ENCODE results near the gene RMDN2. TPM values are rescaled to one million over a fixed set of nuclear protein-coding genes. Genes with fewer than 3 reads are reported as not detected.
"Not testable (repeated sequence)": the region's sequence is repeated elsewhere in the genome, so short reads cannot be mapped to it uniquely, and the experiment has no call there.

Gene RMDN2
- total RNA-seq, 1 experiment from 2014 or later = 5.4 TPM

- DNase-seq = no peak
- H3K36me3 ChIP-seq = no peaks in the 10 kb centered on the region
- H3K27me3 ChIP-seq = no peaks in the 10 kb centered on the region
- H3K9me3 ChIP-seq = no peaks in the 10 kb centered on the region
- no peak overlapping the region for H3K4me3 ChIP-seq
These were observed 72.5 kb downstream of the RMDN2 start for GRCh38 chr2:37997629-37998028.

- DNase-seq = no peak
- no peaks in the 10 kb centered on the region for H3K36me3 ChIP-seq
- H3K27me3 ChIP-seq = no peaks in the 10 kb centered on the region
- no peaks in the 10 kb centered on the region for H3K9me3 ChIP-seq
- H3K4me3 ChIP-seq = no peak overlapping the region
These were observed 75.6 kb downstream of the RMDN2 start for GRCh38 chr2:38000485-38001222.

GRCh38 chr2:38010187-38010586 is 85.1 kb downstream of the RMDN2 start:
- not testable (repeated sequence) for DNase-seq, H3K27me3 ChIP-seq

GRCh38 chr2:38010995-38011394 is 85.9 kb downstream of the RMDN2 start:
- no peaks in the 10 kb centered on the region for H3K27me3 ChIP-seq
- DNase-seq = no peak
- H3K36me3 ChIP-seq = no peaks in the 10 kb centered on the region
- no peak overlapping the region for H3K4me3 ChIP-seq
- peaks cover 2% of the 10 kb centered on the region; the same call in 1 of the 2 replicates for H3K9me3 ChIP-seq

More at GRCh38 chr2:38010187-38010586, 85.1 kb downstream of the RMDN2 start:
- H3K9me3 ChIP-seq, H3K36me3 ChIP-seq, H3K4me3 ChIP-seq: not testable (repeated sequence)

GRCh38 chr2:38013158-38013752 is 88.2 kb downstream of the RMDN2 start:
- Histone ChIP-seq H3K27me3 (no peaks in the 10 kb centered on the region), H3K9me3 (no peaks in the 10 kb centered on the region), H3K36me3 (no peaks in the 10 kb centered on the region), H3K4me3 (no peak overlapping the region)
- DNase-seq = no peak

- Histone ChIP-seq H3K36me3 (no peaks in the 10 kb centered on the region), H3K27me3 (no peaks in the 10 kb centered on the region), H3K9me3 (no peaks in the 10 kb centered on the region), H3K4me3 (no peak overlapping the region)
- no peak for DNase-seq
These were observed 91.1 kb downstream of the RMDN2 start for GRCh38 chr2:38016219-38016618.

- Histone ChIP-seq H3K4me3 (no peak overlapping the region), H3K36me3 (no peaks in the 10 kb centered on the region), H3K9me3 (no peaks in the 10 kb centered on the region), H3K27me3 (no peaks in the 10 kb centered on the region)
- DNase-seq = no peak
These were observed 92.7 kb downstream of the RMDN2 start for GRCh38 chr2:38017836-38018235.

- H3K27me3 ChIP-seq, H3K9me3 ChIP-seq, H3K36me3 ChIP-seq, H3K4me3 ChIP-seq, DNase-seq: not testable (repeated sequence)
These were observed 95.4 kb downstream of the RMDN2 start for GRCh38 chr2:38020359-38021069.

- Histone ChIP-seq H3K36me3 (no peaks in the 10 kb centered on the region), H3K27me3 (peaks cover 15% of the 10 kb centered on the region), H3K9me3 (no peaks in the 10 kb centered on the region), H3K4me3 (no peak overlapping the region)
- DNase-seq = no peak
These were observed 96.5 kb downstream of the RMDN2 start for GRCh38 chr2:38021589-38021988.

- DNase-seq = no peak
- Histone ChIP-seq H3K27me3 (peaks cover 15% of the 10 kb centered on the region), H3K9me3 (no peaks in the 10 kb centered on the region), H3K36me3 (no peaks in the 10 kb centered on the region), H3K4me3 (no peak overlapping the region)
These were observed 101.8 kb downstream of the RMDN2 start for GRCh38 chr2:38026846-38027245.

GRCh38 chr2:38028829-38029228 is 103.7 kb downstream of the RMDN2 start:
- no peak for DNase-seq
- Histone ChIP-seq H3K27me3 (peaks cover 12% of the 10 kb centered on the region), H3K9me3 (no peaks in the 10 kb centered on the region), H3K4me3 (no peak overlapping the region), H3K36me3 (no peaks in the 10 kb centered on the region)

GRCh38 chr2:38029512-38029911 is 104.4 kb downstream of the RMDN2 start:
- H3K4me3 ChIP-seq = no peak overlapping the region
- no peaks in the 10 kb centered on the region for H3K36me3 ChIP-seq
- H3K9me3 ChIP-seq = no peaks in the 10 kb centered on the region
- DNase-seq = no peak
- H3K27me3 ChIP-seq = peaks cover 12% of the 10 kb centered on the region

- Histone ChIP-seq H3K4me3 (no peak overlapping the region), H3K9me3 (no peaks in the 10 kb centered on the region), H3K27me3 (peaks cover 6% of the 10 kb centered on the region; the same call in 1 of the 2 replicates), H3K36me3 (no peaks in the 10 kb centered on the region)
- no peak for DNase-seq
These were observed 105.7 kb downstream of the RMDN2 start for GRCh38 chr2:38030635-38031355.

- no peaks in the 10 kb centered on the region for H3K9me3 ChIP-seq
- no peak for DNase-seq
- H3K4me3 ChIP-seq = no peak overlapping the region
- H3K36me3 ChIP-seq = no peaks in the 10 kb centered on the region
- H3K27me3 ChIP-seq = peaks cover 12% of the 10 kb centered on the region; the same call in 1 of the 2 replicates
These were observed 107.9 kb downstream of the RMDN2 start for GRCh38 chr2:38032946-38033345.

- no peak for DNase-seq
- no peaks in the 10 kb centered on the region for H3K36me3 ChIP-seq
- no peak overlapping the region for H3K4me3 ChIP-seq
- H3K9me3 ChIP-seq = no peaks in the 10 kb centered on the region
- H3K27me3 ChIP-seq = peaks cover 12% of the 10 kb centered on the region; the same call in 1 of the 2 replicates
These were observed 108.6 kb downstream of the RMDN2 start for GRCh38 chr2:38033646-38034045.

- no peaks in the 10 kb centered on the region for H3K36me3 ChIP-seq
- DNase-seq = no peak
- peaks cover 12% of the 10 kb centered on the region; the same call in 1 of the 2 replicates for H3K27me3 ChIP-seq
These were observed 110.9 kb downstream of the RMDN2 start for GRCh38 chr2:38035968-38036367.

GRCh38 chr2:38037325-38037724 is 112.2 kb downstream of the RMDN2 start:
- Histone ChIP-seq H3K27me3 (peaks cover 12% of the 10 kb centered on the region; the same call in 1 of the 2 replicates), H3K9me3 (no peaks in the 10 kb centered on the region), H3K36me3 (no peaks in the 10 kb centered on the region), H3K4me3 (no peak overlapping the region)
- DNase-seq = no peak

More at GRCh38 chr2:38035968-38036367, 110.9 kb downstream of the RMDN2 start:
- H3K4me3 ChIP-seq = no peak overlapping the region
- H3K9me3 ChIP-seq = no peaks in the 10 kb centered on the region
